H54 (cell line): ENCODE data around the gene NCAPD3.
A peak's percentile ranks its signal among the peaks of the same experiment; 100 is the strongest.
"Not testable (repeated sequence)": the region's sequence is repeated elsewhere in the genome, so short reads cannot be mapped to it uniquely, and the experiment has no call there.

Source experiments
- DNase-seq: peaks from one replicate; pipeline ENCODE4 v3.0.0; 2011; ENCODE audit warnings: low spot score, mixed read lengths; ENCODE audit not compliant: insufficient read length
- FAIRE-seq: peaks from 3 replicates; lab custom pipeline; 2011; peaks lifted over from hg19 to GRCh38; lab: Jason Lieb, UNC
- POLR2A ChIP-seq: IDR thresholded peaks from 2 replicates; pipeline ENCODE4 v1.6.1; 2011; ENCODE audit warnings: low read depth, mild to moderate bottlenecking, low read length

The NCAPD3 gene

GRCh38 chr11:134224710-134225664, 1.2 kb upstream of the NCAPD3 start:
- DNase-seq (peak; percentile 31), FAIRE-seq (no peak)
- TF ChIP-seq POLR2A: peak; percentile 44

- no peak for TF ChIP-seq POLR2A
- FAIRE-seq: no peak
- no peak for DNase-seq
Measured at GRCh38 chr11:134223121-134223520, 646 bp downstream of the NCAPD3 start.

GRCh38 chr11:134216816-134217215, 7.0 kb downstream of the NCAPD3 start:
- no peak for FAIRE-seq
- no peak for DNase-seq
- no peak for TF ChIP-seq POLR2A

- no peak for TF ChIP-seq POLR2A
- FAIRE-seq (no peak), DNase-seq (no peak)
Measured at GRCh38 chr11:134215836-134216235, 7.9 kb downstream of the NCAPD3 start.

- no peak for TF ChIP-seq POLR2A
- DNase-seq (no peak), FAIRE-seq (no peak)
Measured at GRCh38 chr11:134207538-134208239, 16.1 kb downstream of the NCAPD3 start.

- FAIRE-seq (no peak), DNase-seq (no peak)
- no peak for TF ChIP-seq POLR2A
Measured at GRCh38 chr11:134206185-134206584, 17.6 kb downstream of the NCAPD3 start.

- TF ChIP-seq POLR2A: no peak
- no peak for FAIRE-seq
- DNase-seq: no peak
Measured at GRCh38 chr11:134205729-134206128, 18.0 kb downstream of the NCAPD3 start.

- FAIRE-seq: no peak
- no peak for TF ChIP-seq POLR2A
- DNase-seq: no peak
Measured at GRCh38 chr11:134202661-134203060, 21.1 kb downstream of the NCAPD3 start.

- DNase-seq: no peak
- no peak for FAIRE-seq
Measured at GRCh38 chr11:134200688-134201087, 23.1 kb downstream of the NCAPD3 start.

GRCh38 chr11:134199531-134199930, 24.2 kb downstream of the NCAPD3 start:
- no peak for DNase-seq
- FAIRE-seq: no peak
- TF ChIP-seq POLR2A: no peak

More at GRCh38 chr11:134200688-134201087, 23.1 kb downstream of the NCAPD3 start:
- TF ChIP-seq POLR2A: no peak

- DNase-seq (no peak), FAIRE-seq (no peak)
- TF ChIP-seq POLR2A: no peak
Measured at GRCh38 chr11:134196756-134197155, 27.0 kb downstream of the NCAPD3 start.

GRCh38 chr11:134188092-134188491, 35.7 kb downstream of the NCAPD3 start:
- DNase-seq, FAIRE-seq: not testable (repeated sequence)

- DNase-seq (no peak), FAIRE-seq (no peak)
- no peak for TF ChIP-seq POLR2A
Measured at GRCh38 chr11:134181707-134182106, 42.1 kb downstream of the NCAPD3 start.

GRCh38 chr11:134178032-134178674, 45.6 kb downstream of the NCAPD3 start:
- TF ChIP-seq POLR2A: no peak
- FAIRE-seq: no peak

More at GRCh38 chr11:134178032-134178674, 45.6 kb downstream of the NCAPD3 start:
- no peak for DNase-seq
